ENCODE results near the gene HMCN2. TPM values are rescaled to one million over a fixed set of nuclear protein-coding genes. Genes with fewer than 3 reads are reported as not detected.

Gene HMCN2
- total RNA-seq, 1 donor from 2014 or later, result not detected

- CTCF ChIA-PET, result no interaction called here
- no peaks in the 10 kb centered on the region for H3K4me1 Mint-ChIP-seq
- no peak overlapping the region for H3K4me3 Mint-ChIP-seq
- TF ChIP-seq CTCF (IDR thresholded peaks at IDR 0.05), result no peak
- no peak overlapping the region for H3K27ac Mint-ChIP-seq
- intact Hi-C loops (cut with micrococcal nuclease), result no loop called here
- no peak for DNase-seq
- no peak for ATAC-seq (ENCODE audit: low read depth)
- H3K36me3 Mint-ChIP-seq (ENCODE audit: low read depth), result no peaks in the 10 kb centered on the region
- H3K9me3 Mint-ChIP-seq, result no peaks in the 10 kb centered on the region
- H3K27me3 Mint-ChIP-seq, result peaks cover 20% of the 10 kb centered on the region
- POLR2A ChIA-PET, result no interaction called here
Measured at GRCh38 chr9:130474106-130474505, 208.5 kb downstream of the HMCN2 start.

GRCh38 chr9:130476151-130476730 is 210.7 kb downstream of the HMCN2 start:
- no peak overlapping the region for H3K27ac Mint-ChIP-seq
- no peaks in the 10 kb centered on the region for H3K9me3 Mint-ChIP-seq
- H3K36me3 Mint-ChIP-seq (ENCODE audit: low read depth), result no peaks in the 10 kb centered on the region
- ATAC-seq (ENCODE audit: low read depth) (no peak), DNase-seq (no peak)
- H3K27me3 Mint-ChIP-seq, result peaks cover 15% of the 10 kb centered on the region
- H3K4me3 Mint-ChIP-seq, result no peak overlapping the region
- H3K4me1 Mint-ChIP-seq, result no peaks in the 10 kb centered on the region
- CTCF ChIA-PET, result no interaction called here
- TF ChIP-seq CTCF (IDR thresholded peaks at IDR 0.05), result no peak
- POLR2A ChIA-PET, result no interaction called here
- intact Hi-C loops (cut with micrococcal nuclease), result no loop called here

- Mint-ChIP-seq H3K4me1 (no peaks in the 10 kb centered on the region), H3K27me3 (peaks cover 13% of the 10 kb centered on the region), H3K36me3 (ENCODE audit: low read depth) (no peaks in the 10 kb centered on the region), H3K9me3 (no peaks in the 10 kb centered on the region), H3K27ac (no peak overlapping the region), H3K4me3 (no peak overlapping the region)
- no peak for TF ChIP-seq CTCF (IDR thresholded peaks at IDR 0.05)
- CTCF ChIA-PET, result no interaction called here
- intact Hi-C loops (cut with micrococcal nuclease), result no loop called here
- POLR2A ChIA-PET, result no interaction called here
- DNase-seq (no peak), ATAC-seq (ENCODE audit: low read depth) (no peak)
Measured at GRCh38 chr9:130477564-130477963, 212.0 kb downstream of the HMCN2 start.

- Mint-ChIP-seq H3K27me3 (peaks cover 12% of the 10 kb centered on the region), H3K27ac (no peak overlapping the region), H3K9me3 (no peaks in the 10 kb centered on the region), H3K36me3 (ENCODE audit: low read depth) (no peaks in the 10 kb centered on the region), H3K4me3 (no peak overlapping the region), H3K4me1 (no peaks in the 10 kb centered on the region)
- no peak for ATAC-seq (ENCODE audit: low read depth)
- no peak for DNase-seq
- ChIA-PET POLR2A (no interaction called here), CTCF (no interaction called here)
- intact Hi-C loops (cut with micrococcal nuclease), result no loop called here
- TF ChIP-seq CTCF (IDR thresholded peaks at IDR 0.05), result no peak
Measured at GRCh38 chr9:130478152-130478551, 212.6 kb downstream of the HMCN2 start.

GRCh38 chr9:130478736-130479575 is 213.4 kb downstream of the HMCN2 start:
- Mint-ChIP-seq H3K36me3 (ENCODE audit: low read depth) (no peaks in the 10 kb centered on the region), H3K4me1 (no peaks in the 10 kb centered on the region), H3K27ac (no peak overlapping the region), H3K4me3 (no peak overlapping the region), H3K27me3 (peaks cover 17% of the 10 kb centered on the region), H3K9me3 (no peaks in the 10 kb centered on the region)
- ATAC-seq (ENCODE audit: low read depth), result no peak
- CTCF ChIA-PET, result no interaction called here
- DNase-seq, result no peak
- intact Hi-C loops (cut with micrococcal nuclease), result no loop called here
- TF ChIP-seq CTCF (IDR thresholded peaks at IDR 0.05), result no peak
- POLR2A ChIA-PET, result no interaction called here

Data from activated B cell treated with CpG ODN at 0.5 μM for 24 hours (primary cell).